ENCODE results near the gene RGS12. TPM values are rescaled to one million over a fixed set of nuclear protein-coding genes. Genes with fewer than 3 reads are reported as not detected.

RGS12 gene
- total RNA-seq, 4 donors from 2014 or later, result 11.3 to 27.6 (median 14.6) TPM

GRCh38 chr4:3269105-3269927 is 23.5 kb upstream of the RGS12 start:
- ATAC-seq (ENCODE audit: low FRiP score) (peak; percentile 14), DNase-seq (ENCODE audit: low spot score) (no peak)
- no peak for TF ChIP-seq CTCF (IDR thresholded peaks at IDR 0.05)

GRCh38 chr4:3269991-3270611 is 22.7 kb upstream of the RGS12 start:
- ATAC-seq (ENCODE audit: low FRiP score) (no peak), DNase-seq (ENCODE audit: low spot score) (peak; percentile 20)
- no peak for TF ChIP-seq CTCF (IDR thresholded peaks at IDR 0.05)

GRCh38 chr4:3271131-3271530 is 21.7 kb upstream of the RGS12 start:
- ATAC-seq (ENCODE audit: low FRiP score) (no peak), DNase-seq (ENCODE audit: low spot score) (no peak)
- no peak for TF ChIP-seq CTCF (IDR thresholded peaks at IDR 0.05)

GRCh38 chr4:3276986-3277385 is 15.8 kb upstream of the RGS12 start:
- DNase-seq (ENCODE audit: low spot score) (no peak), ATAC-seq (ENCODE audit: low FRiP score) (no peak)
- no peak for TF ChIP-seq CTCF (IDR thresholded peaks at IDR 0.05)

GRCh38 chr4:3280466-3280865 is 12.4 kb upstream of the RGS12 start:
- no peak for ATAC-seq (ENCODE audit: low FRiP score)
- DNase-seq (ENCODE audit: low spot score), result no peak
- TF ChIP-seq CTCF (IDR thresholded peaks at IDR 0.05), result no peak

GRCh38 chr4:3283483-3283882 is 9.3 kb upstream of the RGS12 start:
- no peak for ATAC-seq (ENCODE audit: low FRiP score)
- DNase-seq (ENCODE audit: low spot score), result no peak
- no peak for TF ChIP-seq CTCF (IDR thresholded peaks at IDR 0.05)

- ATAC-seq (ENCODE audit: low FRiP score), result no peak
- no peak for TF ChIP-seq CTCF (IDR thresholded peaks at IDR 0.05)
- no peak for DNase-seq (ENCODE audit: low spot score)
These were observed 8.9 kb upstream of the RGS12 start for GRCh38 chr4:3283916-3284315.
